Aorta (tissue), 5 donors: ENCODE data around the gene RNF145. TPM values are rescaled to one million over a fixed set of nuclear protein-coding genes. Genes with fewer than 3 reads are reported as not detected.

Experiments
- ATAC-seq: fragments of 200-7000 bp; cut with Tn5 transposase; one replicate; pipeline ENCODE4 v1.9.1; 2022; ENCODE audit warnings: moderate library complexity; ENCODE audit not compliant: low FRiP score
- DNase-seq, 2 donors: peaks; one replicate each; pipeline ENCODE4 v3.0.0-alpha.2; 2020
- H3K27ac ChIP-seq, 2 donors: one replicate each; pipeline ENCODE4 v1.5.1; 2013; ENCODE audit warnings: low read length in 2 of 2, mild to moderate bottlenecking in 2 of 2, moderate library complexity in 2 of 2, control low read depth in 1 of 2, inconsistent platforms in 1 of 2, low read depth in 1 of 2
- H3K27me3 ChIP-seq, 2 donors: one replicate each; pipeline ENCODE4 v1.6.1; 2013; ENCODE audit warnings: control low read depth in 1 of 2, low read length in 1 of 2, mild to moderate bottlenecking in 1 of 2, moderate library complexity in 1 of 2; ENCODE audit not compliant: insufficient read depth in 2 of 2, control insufficient read depth in 1 of 2
- H3K36me3 ChIP-seq, 2 donors: one replicate each; pipeline ENCODE4 v1.6.1; 2013; ENCODE audit warnings: control low read depth in 1 of 2, low read length in 1 of 2, mild to moderate bottlenecking in 1 of 2; ENCODE audit not compliant: insufficient read depth in 2 of 2, control insufficient read depth in 1 of 2
- H3K4me1 ChIP-seq, 2 donors: one replicate each; pipeline ENCODE4 v1.6.1; 2013; ENCODE audit warnings: low read length in 2 of 2, control low read depth in 1 of 2, mild to moderate bottlenecking in 1 of 2, moderate library complexity in 1 of 2; ENCODE audit not compliant: insufficient read depth in 2 of 2, control insufficient read depth in 1 of 2
- H3K4me3 ChIP-seq, 2 donors: one replicate each; pipeline ENCODE4 v1.5.1; 2013; ENCODE audit warnings: low read length in 2 of 2, control low read depth in 1 of 2, mild to moderate bottlenecking in 1 of 2
- H3K9me3 ChIP-seq: one replicate; pipeline ENCODE4 v1.6.1; 2013; ENCODE audit warnings: mild to moderate bottlenecking, low read length; ENCODE audit not compliant: control insufficient read depth
- WGBS, 2 donors: extraction: QIAGEN DNeasy Blood & Tissue Kit; methylation state at CpG; one replicate each; pipeline ENCODE4 v1.1.7; 2013; 5-methylcytosine and 5-hydroxymethylcytosine counted together
- intact Hi-C, 2 donors: fragments of 100-400 bp; cut with DNase I; formaldehyde crosslinking; loops; one replicate each; pipeline versions ENCODE4 v1.14.2 to v1.15.0; 2022
- polyA plus RNA-seq, 2 donors: library from polyadenylated mRNA; stranded (reverse); fragments of 200-250 nt; gene quantifications; one replicate each; pipeline ENCODE4 v1.2.3, GENCODE V29; 2013
- total RNA-seq, 2 donors: library from RNA; stranded (reverse); fragmentation: NEBNext Ultra II Directional; extraction: Animal tissue kit (Norgen Biotek cat#: 25700); gene quantifications; one replicate each; pipeline ENCODE4 v1.2.1, GENCODE V29; 2021
- donor health status: healthy with polysubstance abuse.
- donor health status: Bipolar disorder and iron deficiency.
- donor health status: DM: no; HTN: no; CAD: no.
- donor health status: DM: no; HTN: no; CAD: no.
- donor health status: DM: yes; HTN: yes; CAD: no.

The RNF145 gene
- total and polyA plus RNA-seq, 4 donors = 17.9 to 67.8 (median 44.5) TPM

DNA sequence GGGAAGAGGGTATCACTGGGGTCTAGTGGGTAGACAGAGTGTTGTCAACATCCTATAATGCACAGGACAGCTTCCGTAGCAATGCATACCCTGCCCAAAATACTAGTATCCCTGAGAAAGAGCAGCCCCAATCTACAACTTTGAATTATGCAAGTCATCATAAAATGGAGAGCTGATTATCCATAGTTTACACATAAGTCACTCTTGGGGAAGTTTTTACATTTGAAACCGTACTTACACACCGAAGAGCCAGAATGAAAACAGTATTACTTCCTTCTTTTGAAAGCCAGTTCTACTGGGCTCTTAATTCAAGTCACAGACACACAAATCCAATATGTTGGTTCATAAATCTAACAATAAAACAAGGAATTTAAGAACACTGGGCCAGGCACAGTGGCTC, 21.6 kb downstream of the RNF145 start:
- 97% methylated on average over 3 of the region's 3 CpGs for WGBS, 2 donors
- H3K36me3 ChIP-seq = no peaks in the 10 kb centered on the region
- no peaks in the 10 kb centered on the region for H3K4me1 ChIP-seq

GRCh38 chr5:159186319-159186718, 23.0 kb downstream of the RNF145 start:
- H3K9me3 ChIP-seq = no peaks in the 10 kb centered on the region
- ATAC-seq = no peak
- H3K27me3 ChIP-seq = no peaks in the 10 kb centered on the region
- no peak overlapping the region for H3K27ac ChIP-seq
- H3K4me3 ChIP-seq = no peak overlapping the region
- intact Hi-C loops = no loop called here
- DNase-seq = no peak
- no peaks in the 10 kb centered on the region for H3K36me3 ChIP-seq
- H3K4me1 ChIP-seq = no peaks in the 10 kb centered on the region
- WGBS, 2 donors = 82 to 86% methylated on average over 4 of the region's 4 CpGs

More for the DNA sequence above, 21.6 kb downstream of the RNF145 start:
- H3K27me3 ChIP-seq = no peaks in the 10 kb centered on the region
- ATAC-seq (no peak), DNase-seq (no peak)
- intact Hi-C loops = no loop called here
- no peak overlapping the region for H3K4me3 ChIP-seq
- no peaks in the 10 kb centered on the region for H3K9me3 ChIP-seq
- H3K27ac ChIP-seq = no peak overlapping the region

GRCh38 chr5:159185773-159186172, 23.6 kb downstream of the RNF145 start:
- Histone ChIP-seq H3K27ac (no peak overlapping the region), H3K27me3 (no peaks in the 10 kb centered on the region), H3K4me1 (no peaks in the 10 kb centered on the region), H3K36me3 (no peaks in the 10 kb centered on the region), H3K4me3 (no peak overlapping the region), H3K9me3 (no peaks in the 10 kb centered on the region)
- intact Hi-C loops = no loop called here
- DNase-seq = no peak
- 83 to 92% methylated on average over 10 of the region's 10 CpGs for WGBS, 2 donors
- no peak for ATAC-seq

- intact Hi-C loops = no loop called here
- DNase-seq (no peak), ATAC-seq (no peak)
- 58 to 59% methylated on average over 4 of the region's 4 CpGs for WGBS, 2 donors
- Histone ChIP-seq H3K36me3 (peaks cover 0 to 2% of the 10 kb centered on the region in 2 donors), H3K9me3 (no peaks in the 10 kb centered on the region), H3K4me1 (peaks cover under 1 to 4% of the 10 kb centered on the region in 2 donors), H3K4me3 (no peak overlapping the region), H3K27me3 (no peaks in the 10 kb centered on the region), H3K27ac (no peak overlapping the region)
These were observed 24.4 kb downstream of the RNF145 start for GRCh38 chr5:159184858-159185381.

DNA sequence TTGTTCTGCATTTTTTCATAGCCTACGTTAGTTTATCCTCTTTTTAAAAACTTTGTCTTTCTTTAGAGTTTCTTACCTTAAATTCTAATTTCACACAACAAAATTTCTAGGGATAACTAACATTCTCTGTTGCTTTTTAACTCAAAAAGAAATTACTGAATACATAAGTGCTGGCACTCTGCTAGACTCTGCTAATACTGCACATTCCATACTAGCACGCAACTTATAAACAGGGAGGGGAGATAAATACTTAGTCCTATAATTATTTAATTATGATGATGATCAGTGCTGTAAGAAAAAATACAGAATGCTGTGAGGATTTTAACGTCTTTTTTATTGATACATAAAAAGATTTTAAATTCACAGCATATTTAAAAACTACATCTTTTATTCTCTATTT, 25.1 kb downstream of the RNF145 start:
- Histone ChIP-seq H3K27me3 (no peaks in the 10 kb centered on the region), H3K4me3 (no peak overlapping the region), H3K9me3 (no peaks in the 10 kb centered on the region), H3K27ac (no peak overlapping the region), H3K36me3 (peaks cover 0 to 2% of the 10 kb centered on the region in 2 donors), H3K4me1 (peaks cover 2 to 5% of the 10 kb centered on the region in 2 donors)
- DNase-seq = no peak
- intact Hi-C loops = no loop called here
- WGBS, 2 donors = 83 to 84% methylated on average over 3 of the region's 3 CpGs
- no peak for ATAC-seq

DNA sequence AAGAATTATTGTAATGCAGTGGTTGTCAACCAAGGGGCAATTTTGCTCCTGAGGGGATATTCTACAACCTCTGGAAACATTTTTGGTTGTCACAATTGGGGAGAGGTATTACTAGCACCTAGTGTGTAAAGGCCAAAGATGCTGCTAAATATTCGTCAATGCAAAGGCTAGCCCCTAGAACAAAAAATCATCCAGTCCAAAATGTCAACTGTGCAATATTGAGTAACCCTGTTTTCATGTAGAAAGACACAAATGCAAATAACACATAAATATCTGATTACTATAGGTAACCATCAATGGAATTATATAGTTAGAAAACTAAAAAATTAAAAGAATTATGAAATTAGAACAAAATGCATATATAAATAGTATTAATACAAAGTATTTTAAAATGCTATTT, 26.1 kb downstream of the RNF145 start:
- Histone ChIP-seq H3K4me1 (peaks cover 2 to 5% of the 10 kb centered on the region in 2 donors), H3K36me3 (peaks cover 0 to 2% of the 10 kb centered on the region in 2 donors), H3K27ac (no peak overlapping the region), H3K4me3 (no peak overlapping the region), H3K27me3 (no peaks in the 10 kb centered on the region), H3K9me3 (no peaks in the 10 kb centered on the region)
- intact Hi-C loops = no loop called here
- WGBS, 2 donors = 0 to 96% methylated on average over 1 of the region's 1 CpG
- no peak for ATAC-seq
- no peak for DNase-seq

DNA sequence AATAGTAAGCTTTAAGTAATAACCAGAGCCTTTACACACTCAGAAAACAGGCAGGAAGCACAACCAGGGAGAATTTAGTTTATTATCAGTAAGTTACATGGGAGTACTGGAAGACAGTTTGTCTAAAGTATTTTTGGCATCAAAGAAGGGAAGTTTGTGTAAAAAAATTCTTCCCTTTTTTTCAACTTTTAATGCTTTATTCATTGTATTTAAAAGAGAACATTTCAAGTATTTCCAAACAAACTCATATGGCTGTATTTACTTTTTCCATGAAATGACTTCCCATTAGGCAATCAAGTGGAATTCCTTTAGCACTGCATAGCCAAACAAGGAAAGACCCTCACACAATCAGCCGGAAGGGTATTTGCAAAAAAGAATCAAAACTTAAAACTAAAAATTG, 26.7 kb downstream of the RNF145 start:
- intact Hi-C loops = no loop called here
- H3K27me3 ChIP-seq = no peaks in the 10 kb centered on the region
- 80 to 89% methylated on average over 1 of the region's 1 CpG for WGBS, 2 donors
- H3K4me3 ChIP-seq = no peak overlapping the region
- no peak overlapping the region for H3K27ac ChIP-seq
- DNase-seq = no peak
- peaks cover 0 to 2% of the 10 kb centered on the region in 2 donors for H3K36me3 ChIP-seq
- no peaks in the 10 kb centered on the region for H3K9me3 ChIP-seq
- ATAC-seq = no peak
- peaks cover 2 to 5% of the 10 kb centered on the region in 2 donors for H3K4me1 ChIP-seq

DNA sequence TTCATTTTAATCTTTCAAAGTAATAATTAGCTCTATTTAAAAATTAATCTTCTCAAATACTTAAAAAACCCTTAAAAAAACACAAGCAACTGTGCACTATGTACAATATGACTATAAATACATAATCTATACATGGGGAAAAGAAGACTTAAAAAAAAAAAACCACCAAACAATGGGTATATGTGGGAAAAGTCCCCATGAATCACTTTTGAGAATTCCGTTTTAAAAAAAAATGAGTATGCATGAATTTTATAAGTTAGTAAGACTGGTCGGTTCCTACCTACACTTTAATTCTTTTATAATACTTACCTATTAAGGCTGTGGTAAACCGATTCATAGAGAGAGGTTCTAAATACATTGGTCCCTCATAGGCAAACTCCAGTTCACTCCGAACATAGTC, 27.7 kb downstream of the RNF145 start:
- peaks cover 2 to 5% of the 10 kb centered on the region in 2 donors for H3K4me1 ChIP-seq
- no peaks in the 10 kb centered on the region for H3K27me3 ChIP-seq
- DNase-seq (no peak), ATAC-seq (no peak)
- no peak overlapping the region for H3K27ac ChIP-seq
- WGBS, 2 donors = 94 to 95% methylated on average over 4 of the region's 4 CpGs
- no peaks in the 10 kb centered on the region for H3K9me3 ChIP-seq
- H3K4me3 ChIP-seq = no peak overlapping the region
- intact Hi-C loops = no loop called here
- H3K36me3 ChIP-seq = peaks cover 0 to 2% of the 10 kb centered on the region in 2 donors

DNA sequence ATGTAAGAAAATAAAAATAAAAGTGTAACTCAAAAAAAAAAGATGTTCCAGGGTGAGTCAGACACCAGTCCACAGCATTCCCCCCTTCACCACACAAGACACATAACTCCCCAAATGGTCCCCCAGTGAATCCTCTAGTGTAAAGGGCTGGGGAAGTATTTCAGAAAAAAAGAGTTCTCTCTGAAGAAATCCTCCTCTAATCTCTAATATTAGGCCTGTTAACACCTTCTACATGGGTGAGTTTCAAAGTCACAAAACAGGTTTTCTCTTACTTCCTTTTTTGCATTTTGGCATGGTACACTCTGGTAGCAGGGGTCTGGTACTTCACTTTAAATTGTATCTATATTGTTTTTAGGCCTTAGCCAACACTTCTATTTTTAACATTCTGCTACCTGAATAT, 28.2 kb downstream of the RNF145 start:
- DNase-seq = no peak
- no peak overlapping the region for H3K27ac ChIP-seq
- H3K4me1 ChIP-seq = peaks cover 2 to 5% of the 10 kb centered on the region in 2 donors
- ATAC-seq = no peak
- no peaks in the 10 kb centered on the region for H3K27me3 ChIP-seq
- no peaks in the 10 kb centered on the region for H3K9me3 ChIP-seq
- peaks cover 0 to 2% of the 10 kb centered on the region in 2 donors for H3K36me3 ChIP-seq
- intact Hi-C loops = no loop called here
- no peak overlapping the region for H3K4me3 ChIP-seq
